Neural progenitor cell (in vitro differentiated cells): Measurements from ENCODE around the gene NLRP9. TPM values are rescaled to one million over a fixed set of nuclear protein-coding genes. Genes with fewer than 3 reads are reported as not detected.

Experiments
- DNase-seq: peaks from one replicate; pipeline ENCODE4 v3.0.0-alpha.2; 2016; ENCODE audit warnings: low spot score
- H2AFZ ChIP-seq: fragments of 200-600 bp; sonication (generic); replicated peaks from 2 replicates; pipeline ENCODE4 v1.6.1; 2016; ENCODE audit warnings: antibody characterized with exemption
- H3F3A ChIP-seq: fragments of 200-600 bp; sonication (generic); 2 replicates; pipeline ENCODE4 v1.6.1; 2016; ENCODE audit warnings: antibody characterized with exemption, low read depth
- H3K27ac ChIP-seq: fragments of 200-600 bp; sonication (generic); 2 replicates; pipeline ENCODE4 v1.5.1; 2016; ENCODE audit warnings: mild to moderate bottlenecking
- H3K27me3 ChIP-seq: fragments of 200-600 bp; sonication (generic); 2 replicates; pipeline ENCODE4 v1.6.1; 2016; ENCODE audit warnings: mild to moderate bottlenecking, moderate library complexity
- H3K36me3 ChIP-seq: fragments of 200-600 bp; sonication (generic); 2 replicates; pipeline ENCODE4 v1.5.1; 2016
- H3K4me1 ChIP-seq: fragments of 200-600 bp; sonication (generic); 2 replicates; pipeline ENCODE4 v1.6.1; 2016; ENCODE audit warnings: mixed run types
- H3K4me2 ChIP-seq: fragments of 200-600 bp; sonication (generic); 2 replicates; pipeline ENCODE4 v1.6.1; 2016
- H3K4me3 ChIP-seq: fragments of 200-600 bp; sonication (generic); 2 replicates; pipeline ENCODE4 v1.5.1; 2016
- H3K79me2 ChIP-seq: fragments of 200-600 bp; sonication (generic); 2 replicates; pipeline ENCODE4 v1.6.1; 2016; ENCODE audit warnings: low read depth
- H3K9ac ChIP-seq: fragments of 200-600 bp; sonication (generic); 2 replicates; pipeline ENCODE4 v1.6.1; 2016
- H3K9me3 ChIP-seq: fragments of 200-600 bp; sonication (generic); 2 replicates; pipeline ENCODE4 v1.5.1; 2016; ENCODE audit warnings: low read depth
- H4K20me1 ChIP-seq: fragments of 200-600 bp; sonication (generic); 2 replicates; pipeline ENCODE4 v1.6.1; 2016; ENCODE audit warnings: low read depth
- H3K27ac Mint-ChIP-seq: 3 replicates; pipeline ENCODE4 v1.8.0; 2021; ENCODE audit warnings: mixed read lengths
- H3K27me3 Mint-ChIP-seq: 2 replicates; pipeline ENCODE4 v1.8.0; 2022; ENCODE audit warnings: low read depth, mild to moderate bottlenecking, inconsistent platforms, moderate library complexity, mixed read lengths; ENCODE audit not compliant: insufficient read depth
- H3K36me3 Mint-ChIP-seq: 3 replicates; pipeline ENCODE4 v1.8.0; 2021; ENCODE audit warnings: mixed read lengths
- H3K4me1 Mint-ChIP-seq: 3 replicates; pipeline ENCODE4 v1.8.0; 2021; ENCODE audit warnings: mixed read lengths
- H3K4me3 Mint-ChIP-seq: 3 replicates; pipeline ENCODE4 v1.8.0; 2021; ENCODE audit warnings: mild to moderate bottlenecking, moderate library complexity, mixed read lengths
- H3K9me3 Mint-ChIP-seq: 3 replicates; pipeline ENCODE4 v1.8.0; 2020; ENCODE audit warnings: mixed read lengths
- EZH2 ChIP-seq: fragments of 200-600 bp; sonication (generic); IDR thresholded peaks from 2 replicates; pipeline ENCODE4 v1.6.1; 2017; ENCODE audit warnings: antibody characterized with exemption, mild to moderate bottlenecking, moderate library complexity
- EZH2phosphoT487 ChIP-seq: fragments of 200-600 bp; sonication (generic); IDR thresholded peaks from 2 replicates; pipeline ENCODE4 v1.6.1; 2017; ENCODE audit warnings: antibody characterized with exemption
- total RNA-seq: library from RNA; depleted of rRNA; stranded (reverse); fragments of >200 nt; gene quantifications from 2 replicates; pipeline ENCODE4 v1.2.3, GENCODE V29; 2015; ENCODE audit warnings: low replicate concordance
- TF ChIP-seq, protein P1 (sequence below): fragments of 200-600 bp; sonication (generic); IDR thresholded peaks from 2 replicates; pipeline ENCODE4 v1.5.1; 2017; ENCODE audit warnings: antibody characterized with exemption, mild to moderate bottlenecking

The NLRP9 gene
- total RNA-seq, 1 donor from 2014 or later = not detected

DNA sequence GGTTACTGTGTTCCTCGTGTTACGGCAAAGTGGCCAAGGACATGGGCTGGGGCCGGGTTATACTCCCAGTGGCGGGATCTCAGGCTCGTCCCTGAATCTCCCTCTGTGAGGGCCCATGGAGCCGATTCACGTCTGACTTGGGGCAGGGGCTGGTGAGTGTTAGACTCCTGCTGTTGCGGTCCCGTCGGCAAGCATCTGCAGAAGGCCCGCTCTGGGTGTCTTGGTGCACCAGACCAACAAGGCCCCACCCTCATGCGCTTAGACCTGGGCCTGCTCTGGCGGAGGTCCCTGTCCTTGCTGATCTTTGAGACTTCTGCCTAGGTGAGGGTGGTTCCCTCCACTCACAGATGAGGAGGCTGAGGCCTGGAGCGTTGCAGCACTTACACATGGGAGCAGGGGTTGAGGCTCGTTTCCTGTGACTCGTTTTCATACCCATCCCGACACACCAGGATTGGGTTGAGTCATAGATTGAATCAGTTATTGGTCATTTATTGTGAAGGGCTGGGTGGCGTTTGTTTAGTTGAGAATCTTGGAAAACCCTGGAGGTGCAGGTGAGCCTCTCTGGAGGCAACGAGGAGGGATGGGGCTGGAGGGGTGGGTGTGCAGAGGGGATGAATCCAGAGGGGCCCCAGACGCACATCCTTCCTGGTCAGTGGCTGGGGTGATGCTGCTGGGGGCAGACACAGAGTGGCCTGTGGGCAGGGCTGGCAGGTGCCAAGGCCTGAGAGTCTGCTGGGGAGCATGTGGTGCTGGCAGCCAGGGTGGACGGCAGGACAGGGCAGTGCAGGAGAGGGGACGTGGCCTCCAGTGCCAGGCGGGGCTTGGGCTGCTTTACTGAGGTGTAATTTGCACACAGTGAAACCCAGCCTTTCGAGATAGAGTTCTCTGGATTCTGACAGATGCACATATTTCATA, 58.6 kb downstream of the NLRP9 start:
- peaks cover under 1% of the 10 kb centered on the region for H3F3A ChIP-seq
- H3K27me3 ChIP-seq = no peaks in the 10 kb centered on the region
- H3K27me3 Mint-ChIP-seq = peaks cover 6% of the 10 kb centered on the region
- no peak overlapping the region for H3K4me3 ChIP-seq
- no peak overlapping the region for H3K4me2 ChIP-seq
- H2AFZ ChIP-seq = no peak overlapping the region
- peaks cover 58% of the 10 kb centered on the region for H3K79me2 ChIP-seq
- peaks cover 29% of the 10 kb centered on the region for H4K20me1 ChIP-seq
- H3K9me3 ChIP-seq = no peaks in the 10 kb centered on the region
- peaks cover 13% of the 10 kb centered on the region for H3K4me1 Mint-ChIP-seq
- TF ChIP-seq EZH2phosphoT487 (no peak), EZH2 (no peak)
- TF ChIP-seq, protein P1, sequence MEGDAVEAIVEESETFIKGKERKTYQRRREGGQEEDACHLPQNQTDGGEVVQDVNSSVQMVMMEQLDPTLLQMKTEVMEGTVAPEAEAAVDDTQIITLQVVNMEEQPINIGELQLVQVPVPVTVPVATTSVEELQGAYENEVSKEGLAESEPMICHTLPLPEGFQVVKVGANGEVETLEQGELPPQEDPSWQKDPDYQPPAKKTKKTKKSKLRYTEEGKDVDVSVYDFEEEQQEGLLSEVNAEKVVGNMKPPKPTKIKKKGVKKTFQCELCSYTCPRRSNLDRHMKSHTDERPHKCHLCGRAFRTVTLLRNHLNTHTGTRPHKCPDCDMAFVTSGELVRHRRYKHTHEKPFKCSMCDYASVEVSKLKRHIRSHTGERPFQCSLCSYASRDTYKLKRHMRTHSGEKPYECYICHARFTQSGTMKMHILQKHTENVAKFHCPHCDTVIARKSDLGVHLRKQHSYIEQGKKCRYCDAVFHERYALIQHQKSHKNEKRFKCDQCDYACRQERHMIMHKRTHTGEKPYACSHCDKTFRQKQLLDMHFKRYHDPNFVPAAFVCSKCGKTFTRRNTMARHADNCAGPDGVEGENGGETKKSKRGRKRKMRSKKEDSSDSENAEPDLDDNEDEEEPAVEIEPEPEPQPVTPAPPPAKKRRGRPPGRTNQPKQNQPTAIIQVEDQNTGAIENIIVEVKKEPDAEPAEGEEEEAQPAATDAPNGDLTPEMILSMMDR = no peak
- H3K27ac ChIP-seq = no peak overlapping the region
- H3K9me3 Mint-ChIP-seq = no peaks in the 10 kb centered on the region
- DNase-seq = no peak
- peaks cover 10% of the 10 kb centered on the region for H3K36me3 Mint-ChIP-seq
- no peaks in the 10 kb centered on the region for H3K36me3 ChIP-seq
- no peak overlapping the region for H3K9ac ChIP-seq
- peaks cover 10% of the 10 kb centered on the region for H3K4me1 ChIP-seq
- peak overlapping the region; percentile 24 for H3K4me3 Mint-ChIP-seq
- H3K27ac Mint-ChIP-seq = no peak overlapping the region

DNA sequence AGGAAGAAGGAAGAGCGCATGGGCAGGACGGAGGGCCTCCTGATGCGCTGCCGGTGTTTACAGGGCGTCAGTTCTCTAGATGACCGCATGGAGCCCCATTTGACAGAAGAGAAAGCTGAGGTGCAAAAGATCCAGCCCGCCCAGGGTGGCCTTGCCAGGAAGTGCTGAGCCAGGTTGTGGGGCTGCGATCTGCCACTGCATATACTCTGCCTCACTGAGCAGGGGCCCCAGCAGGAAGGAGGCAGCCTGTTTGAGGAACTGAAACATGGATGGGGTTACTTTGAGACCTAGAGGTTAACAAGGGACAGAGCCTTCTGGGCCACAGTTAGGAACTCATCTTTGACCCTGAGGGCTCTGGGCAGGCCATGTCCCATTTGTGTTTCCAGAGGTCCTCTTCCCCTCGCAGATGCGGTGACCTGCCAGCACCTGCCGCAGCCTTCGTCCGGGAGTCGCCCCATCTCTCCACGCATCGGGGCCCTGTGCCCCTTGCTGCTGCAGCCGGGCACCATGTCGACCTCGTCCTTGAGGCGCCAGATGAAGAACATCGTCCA, 60.0 kb downstream of the NLRP9 start:
- no peak overlapping the region for H3K27ac Mint-ChIP-seq
- no peaks in the 10 kb centered on the region for H3K36me3 ChIP-seq
- no peak overlapping the region for H3K4me3 Mint-ChIP-seq
- peaks cover 17% of the 10 kb centered on the region for H3K4me1 ChIP-seq
- no peak overlapping the region for H3K4me3 ChIP-seq
- H3F3A ChIP-seq = peaks cover 15% of the 10 kb centered on the region
- peaks cover 33% of the 10 kb centered on the region for H4K20me1 ChIP-seq
- peak overlapping the region; percentile 20 for H3K9ac ChIP-seq
- no peak overlapping the region for H3K4me2 ChIP-seq
- H3K27me3 ChIP-seq = no peaks in the 10 kb centered on the region
- H2AFZ ChIP-seq = no peak overlapping the region
- H3K4me1 Mint-ChIP-seq = peaks cover 23% of the 10 kb centered on the region
- H3K27ac ChIP-seq = no peak overlapping the region
- H3K9me3 ChIP-seq = no peaks in the 10 kb centered on the region
- no peaks in the 10 kb centered on the region for H3K9me3 Mint-ChIP-seq
- H3K79me2 ChIP-seq = peaks cover 59% of the 10 kb centered on the region
- peaks cover 13% of the 10 kb centered on the region for H3K36me3 Mint-ChIP-seq
- peaks cover 6% of the 10 kb centered on the region for H3K27me3 Mint-ChIP-seq
- TF ChIP-seq, protein P1 = no peak
- TF ChIP-seq EZH2 (no peak), EZH2phosphoT487 (no peak)
- no peak for DNase-seq

DNA sequence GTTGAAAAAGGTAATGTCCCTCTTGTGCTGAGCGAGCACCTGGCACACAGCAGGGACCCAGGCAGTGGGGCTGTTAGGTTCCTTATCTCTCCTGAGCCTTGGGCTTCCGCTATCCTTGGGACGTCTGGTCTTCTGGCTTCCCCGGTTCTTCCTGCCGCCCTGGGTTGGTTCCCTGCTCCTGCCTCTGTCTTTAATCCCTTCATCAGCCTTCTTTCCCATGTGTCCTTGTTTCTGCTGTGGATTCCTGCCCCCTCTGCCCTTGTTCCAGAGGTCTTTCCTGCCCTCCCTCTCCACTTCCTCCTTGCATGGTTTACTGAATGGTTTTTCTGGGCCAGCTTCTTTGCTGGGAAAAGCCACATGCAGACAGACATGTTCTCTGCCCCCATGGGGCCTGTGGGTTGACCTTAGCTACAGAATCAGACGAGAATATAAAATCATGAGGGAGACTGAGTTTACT, 60.6 kb downstream of the NLRP9 start:
- Mint-ChIP-seq H3K36me3 (peaks cover 13% of the 10 kb centered on the region), H3K9me3 (no peaks in the 10 kb centered on the region), H3K4me1 (peaks cover 24% of the 10 kb centered on the region), H3K4me3 (peak overlapping the region; percentile 13), H3K27me3 (peaks cover 6% of the 10 kb centered on the region), H3K27ac (no peak overlapping the region)
- no peak overlapping the region for H3K4me3 ChIP-seq
- H3K27me3 ChIP-seq = no peaks in the 10 kb centered on the region
- no peak overlapping the region for H3K9ac ChIP-seq
- H2AFZ ChIP-seq = no peak overlapping the region
- H3K36me3 ChIP-seq = no peaks in the 10 kb centered on the region
- no peak overlapping the region for H3K27ac ChIP-seq
- peaks cover 21% of the 10 kb centered on the region for H3F3A ChIP-seq
- peaks cover 39% of the 10 kb centered on the region for H4K20me1 ChIP-seq
- H3K79me2 ChIP-seq = peaks cover 59% of the 10 kb centered on the region
- TF ChIP-seq, protein P1 = no peak
- TF ChIP-seq EZH2phosphoT487 (no peak), EZH2 (no peak)
- peaks cover 19% of the 10 kb centered on the region for H3K4me1 ChIP-seq
- DNase-seq = no peak
- H3K9me3 ChIP-seq = no peaks in the 10 kb centered on the region
- H3K4me2 ChIP-seq = no peak overlapping the region
